PC-9 (cell line): ENCODE results near the gene PPFIA4.

ENCODE experiments used
- CTCF ChIP-seq: fragments of 200-600 bp; sonication (generic); conservative IDR thresholded peaks from 2 replicates; pipeline ENCODE4 v1.6.1; 2017; ENCODE audit warnings: mixed run types, antibody characterized with exemption, mild to moderate bottlenecking, moderate library complexity
- EZH2 ChIP-seq: fragments of 200-600 bp; sonication (generic); IDR thresholded peaks from 2 replicates; pipeline ENCODE4 v1.8.0; 2017; ENCODE audit warnings: antibody characterized with exemption, low read depth

GRCh38 chr1:203034422-203035110, 8.3 kb downstream of the PPFIA4 start:
- TF ChIP-seq CTCF (no peak), EZH2 (no peak)
